Activated CD4-positive, alpha-beta T cell treated with anti-CD3 and anti-CD28 coated beads for 4 hours (primary cell): ENCODE data around the gene CHCHD1.
"Not testable (repeated sequence)": the region's sequence is repeated elsewhere in the genome, so short reads cannot be mapped to it uniquely, and the experiment has no call there.

Experiments used
- DNase-seq, 2 donors: peaks; one replicate each; pipeline ENCODE4 v3.0.0-alpha.2; 2020

CHCHD1 gene

GRCh38 chr10:73781879-73782748 is at the start of gene CHCHD1:
Gene CHCHD1, plus strand, starts transcription at chr10:73782048. Its CDS starts 28 bp downstream, at chr10:73782076.
- peak; percentile 86 to 89 for DNase-seq

GRCh38 chr10:73732426-73732825 is 49.4 kb upstream of the CHCHD1 start:
- DNase-seq: no peak

GRCh38 chr10:73732931-73733623 is 48.8 kb upstream of the CHCHD1 start:
- no peak for DNase-seq

GRCh38 chr10:73734028-73734720 is 47.7 kb upstream of the CHCHD1 start:
- DNase-seq: no peak

GRCh38 chr10:73734796-73735305 is 47.0 kb upstream of the CHCHD1 start:
- DNase-seq: no peak

- not testable (repeated sequence) for DNase-seq
Measured at GRCh38 chr10:73740501-73741254, 41.2 kb upstream of the CHCHD1 start.

- no peak for DNase-seq
Measured at GRCh38 chr10:73742454-73742734, 39.5 kb upstream of the CHCHD1 start.

GRCh38 chr10:73743327-73743904 is 38.4 kb upstream of the CHCHD1 start:
- DNase-seq: no peak

GRCh38 chr10:73743905-73744663 is 37.8 kb upstream of the CHCHD1 start, which contains the start of gene SEC24C:
Gene SEC24C, plus strand, starts transcription at chr10:73744372. Its CDS starts 2,461 bp downstream, at chr10:73746833.
- peak; percentile 94 to 96 for DNase-seq

GRCh38 chr10:73744664-73744975 is 37.2 kb upstream of the CHCHD1 start:
- peak; percentile 55 for DNase-seq

GRCh38 chr10:73746721-73747120 is 35.1 kb upstream of the CHCHD1 start:
- DNase-seq: no peak

- no peak for DNase-seq
Measured at GRCh38 chr10:73750819-73751218, 31.0 kb upstream of the CHCHD1 start.

GRCh38 chr10:73756183-73756582 is 25.7 kb upstream of the CHCHD1 start:
- no peak for DNase-seq

- DNase-seq: no peak
Measured at GRCh38 chr10:73758704-73759511, 22.9 kb upstream of the CHCHD1 start.

- DNase-seq: peak in 1 of 2 donors; percentile 37
Measured at GRCh38 chr10:73759512-73760115, 22.2 kb upstream of the CHCHD1 start.

- DNase-seq: no peak
Measured at GRCh38 chr10:73761781-73762180, 20.1 kb upstream of the CHCHD1 start.

- DNase-seq: no peak
Measured at GRCh38 chr10:73762915-73763314, 18.9 kb upstream of the CHCHD1 start.

- no peak for DNase-seq
Measured at GRCh38 chr10:73763343-73763742, 18.5 kb upstream of the CHCHD1 start.

GRCh38 chr10:73765066-73765465 is 16.8 kb upstream of the CHCHD1 start:
- no peak for DNase-seq

GRCh38 chr10:73768881-73769280 is 13.0 kb upstream of the CHCHD1 start:
- DNase-seq: peak; percentile 66 to 67
